ENCODE results near the gene CSK. TPM values are rescaled to one million over a fixed set of nuclear protein-coding genes. Genes with fewer than 3 reads are reported as not detected.

CSK gene
- total and polyA plus RNA-seq, 11 donors, result 19.1 to 66.7 (median 25.9) TPM

DNA sequence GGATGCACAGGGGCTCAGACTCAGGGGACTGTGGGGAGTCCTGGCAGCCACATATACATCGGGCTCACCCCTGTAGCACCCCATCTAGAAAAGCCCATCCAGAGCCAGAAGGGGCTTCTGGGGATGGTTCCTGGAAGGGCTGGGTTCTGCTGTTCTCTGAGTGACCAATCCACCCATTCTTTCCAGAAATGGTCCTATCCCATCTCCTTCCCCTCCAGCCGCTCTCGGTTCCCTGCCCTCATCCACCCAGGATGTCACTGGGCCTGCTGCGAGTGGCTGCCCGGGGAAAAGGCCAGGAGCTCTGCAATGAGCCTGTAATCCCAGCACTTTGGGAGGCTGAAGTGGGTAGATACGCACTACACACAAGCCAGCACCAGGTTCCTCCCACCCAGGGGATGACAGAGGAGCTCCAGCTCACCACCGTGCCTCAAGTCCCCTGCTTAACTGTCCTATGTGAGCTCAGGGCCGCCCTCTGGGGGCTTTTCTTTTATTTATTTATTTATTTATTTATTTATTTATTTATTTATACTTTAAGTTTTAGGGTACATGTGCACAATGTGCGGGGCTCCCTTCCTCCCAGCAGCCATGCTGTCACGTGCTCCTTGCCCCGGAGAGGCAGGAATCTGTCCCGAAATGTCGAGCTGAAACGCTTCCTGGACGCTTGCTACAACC is 13.6 kb upstream of the CSK start:
- WGBS, 4 donors, result 29 to 35% (median 31%) methylated on average over 15 of the region's 15 CpGs
- ATAC-seq, result no peak

DNA sequence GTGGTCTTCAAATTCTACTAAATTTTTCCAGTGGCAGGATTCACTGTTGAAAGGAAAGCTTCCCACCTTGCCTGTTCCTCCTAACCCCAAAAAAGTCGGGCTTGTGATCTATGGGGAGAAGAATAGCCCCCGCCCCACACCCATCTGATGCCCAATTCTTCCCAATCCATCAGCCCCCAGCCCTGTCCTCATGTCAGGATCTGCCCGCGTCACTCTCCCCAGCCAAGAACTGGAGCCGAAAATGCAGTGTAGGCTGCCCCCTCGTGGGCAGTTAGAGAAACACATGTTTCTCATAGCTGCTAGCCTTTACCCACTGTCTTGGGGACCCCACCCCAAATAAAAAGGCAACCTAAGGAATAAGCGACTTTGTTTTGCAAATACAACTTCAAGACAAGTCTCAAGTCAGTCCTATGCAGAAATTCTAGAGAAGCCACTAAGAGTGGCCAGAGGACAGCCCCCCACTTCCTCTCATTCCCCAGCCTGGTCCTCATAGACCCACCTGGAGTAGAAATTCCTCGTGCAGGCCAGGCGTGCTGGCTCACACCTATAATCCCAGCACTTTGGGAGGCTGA is 13.0 kb upstream of the CSK start:
- Histone ChIP-seq H3K36me3 (no peaks in the 10 kb centered on the region), H3K4me3 (peak overlapping the region in 2 of 12 donors; percentile 20 to 27), H3K27me3 (peaks cover 0 to 6% (median 0%) of the 10 kb centered on the region in 9 donors), H3K27ac (no peak overlapping the region), H3K9me3 (no peaks in the 10 kb centered on the region), H3K4me1 (peaks cover 0 to 16% (median 3%) of the 10 kb centered on the region in 12 donors)
- DNase-seq (peak; percentile 57 to 83 (median 68)), ATAC-seq (peak; percentile 38 to 65 (median 56))
- 3 to 5% (median 3%) methylated on average over 9 of the region's 9 CpGs for WGBS, 4 donors
- TF ChIP-seq, protein P1, sequence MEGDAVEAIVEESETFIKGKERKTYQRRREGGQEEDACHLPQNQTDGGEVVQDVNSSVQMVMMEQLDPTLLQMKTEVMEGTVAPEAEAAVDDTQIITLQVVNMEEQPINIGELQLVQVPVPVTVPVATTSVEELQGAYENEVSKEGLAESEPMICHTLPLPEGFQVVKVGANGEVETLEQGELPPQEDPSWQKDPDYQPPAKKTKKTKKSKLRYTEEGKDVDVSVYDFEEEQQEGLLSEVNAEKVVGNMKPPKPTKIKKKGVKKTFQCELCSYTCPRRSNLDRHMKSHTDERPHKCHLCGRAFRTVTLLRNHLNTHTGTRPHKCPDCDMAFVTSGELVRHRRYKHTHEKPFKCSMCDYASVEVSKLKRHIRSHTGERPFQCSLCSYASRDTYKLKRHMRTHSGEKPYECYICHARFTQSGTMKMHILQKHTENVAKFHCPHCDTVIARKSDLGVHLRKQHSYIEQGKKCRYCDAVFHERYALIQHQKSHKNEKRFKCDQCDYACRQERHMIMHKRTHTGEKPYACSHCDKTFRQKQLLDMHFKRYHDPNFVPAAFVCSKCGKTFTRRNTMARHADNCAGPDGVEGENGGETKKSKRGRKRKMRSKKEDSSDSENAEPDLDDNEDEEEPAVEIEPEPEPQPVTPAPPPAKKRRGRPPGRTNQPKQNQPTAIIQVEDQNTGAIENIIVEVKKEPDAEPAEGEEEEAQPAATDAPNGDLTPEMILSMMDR (IDR thresholded peaks at IDR 0.05), result peak; percentile 73 to 92 (median 84)
- TF ChIP-seq POLR2A (IDR thresholded peaks at IDR 0.05), result no peak
- intact Hi-C loops (cut with DNase I), result loop anchor here (1.0 to 10.0 kb wide), 11 partner anchors 33 to 397 kb away; partner anchors contain the start of gene ARID3B (in 1 of the 10)

More for the DNA sequence above, 13.6 kb upstream of the CSK start:
- Histone ChIP-seq H3K36me3 (no peaks in the 10 kb centered on the region), H3K27me3 (peaks cover 0 to 6% (median 0%) of the 10 kb centered on the region in 9 donors), H3K27ac (no peak overlapping the region), H3K4me1 (peaks cover 0 to 16% (median 4%) of the 10 kb centered on the region in 12 donors), H3K9me3 (no peaks in the 10 kb centered on the region), H3K4me3 (peak overlapping the region in 2 of 12 donors; percentile 20 to 27)
- intact Hi-C loops (cut with DNase I), result loop anchor here (1.0 to 10.0 kb wide), 10 partner anchors 34 to 396 kb away; partner anchors contain the start of gene ARID3B (in 1 of the 10)
- DNase-seq, result no peak
- TF ChIP-seq POLR2A (IDR thresholded peaks at IDR 0.05), result no peak
- TF ChIP-seq, protein P1 (IDR thresholded peaks at IDR 0.05), result no peak

DNA sequence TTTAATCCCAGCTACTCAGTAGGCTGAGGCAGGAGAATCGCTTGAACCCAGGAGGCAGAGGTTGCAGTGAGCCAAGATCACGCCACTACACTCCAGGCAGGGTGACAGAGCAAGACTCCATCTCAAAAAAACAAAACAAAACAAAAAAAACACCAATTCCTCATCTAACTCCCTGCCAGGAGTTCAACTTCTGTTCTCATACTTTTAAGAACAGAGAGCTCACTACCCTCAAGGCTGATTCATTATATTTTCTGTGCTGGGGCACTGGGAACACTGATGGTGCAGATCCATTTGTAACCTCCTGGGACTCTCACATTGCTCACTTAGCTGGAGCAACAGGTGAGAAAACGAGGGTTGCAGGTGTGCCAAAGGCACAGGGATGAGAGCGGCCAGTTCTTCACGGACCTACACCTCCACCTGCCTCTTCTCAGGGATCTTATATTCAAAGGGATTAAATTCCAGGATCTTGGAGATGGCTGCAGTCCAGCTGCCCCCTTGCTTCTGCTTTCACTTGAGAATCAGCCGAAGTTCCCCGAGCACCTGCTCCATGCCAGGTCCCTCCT is 12.3 kb upstream of the CSK start:
- no peaks in the 10 kb centered on the region for H3K36me3 ChIP-seq
- intact Hi-C loops (cut with DNase I), result loop anchor here (1.0 to 10.0 kb wide), 16 partner anchors 31 to 397 kb away; partner anchors contain the start of gene ARID3B (in 1 of the 10)
- H3K27me3 ChIP-seq, result peaks cover 0 to 6% (median 0%) of the 10 kb centered on the region in 9 donors
- H3K27ac ChIP-seq, result no peak overlapping the region
- TF ChIP-seq, protein P1 (IDR thresholded peaks at IDR 0.05), result no peak
- no peak for TF ChIP-seq POLR2A (IDR thresholded peaks at IDR 0.05)
- ATAC-seq (no peak), DNase-seq (no peak)
- H3K4me1 ChIP-seq, result peaks cover 0 to 22% (median 3%) of the 10 kb centered on the region in 12 donors
- H3K9me3 ChIP-seq, result no peaks in the 10 kb centered on the region
- no peak overlapping the region for H3K4me3 ChIP-seq
- 61 to 70% (median 66%) methylated on average over 7 of the region's 7 CpGs for WGBS, 4 donors
